Measurements from ENCODE around the gene DGKQ. TPM values are rescaled to one million over a fixed set of nuclear protein-coding genes. Genes with fewer than 3 reads are reported as not detected.

The DGKQ gene
- total RNA-seq, 1 experiment from 2014 or later: 22.0 TPM

DNA sequence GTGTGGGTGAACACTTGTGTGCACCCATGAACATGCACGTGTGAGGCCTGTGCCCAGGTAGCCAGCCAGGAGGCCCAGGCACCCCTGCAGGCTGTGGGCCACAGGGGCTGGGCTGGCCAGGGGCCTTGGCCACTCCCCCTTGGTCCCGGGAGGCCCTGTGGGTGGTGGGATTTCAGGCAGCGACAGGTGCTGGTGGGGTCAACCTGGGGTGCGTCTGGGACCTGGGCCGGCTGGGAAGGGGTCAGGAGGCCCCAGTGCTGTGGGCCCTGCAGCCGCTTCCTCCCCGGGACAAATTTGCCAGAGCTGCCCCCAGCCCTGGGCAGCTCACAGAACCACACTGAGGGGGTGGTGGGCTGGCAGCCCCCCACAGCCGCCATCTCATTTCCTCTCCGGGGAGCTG lies 46.0 kb upstream of the DGKQ start (continued):
- TF ChIP-seq, protein P1, sequence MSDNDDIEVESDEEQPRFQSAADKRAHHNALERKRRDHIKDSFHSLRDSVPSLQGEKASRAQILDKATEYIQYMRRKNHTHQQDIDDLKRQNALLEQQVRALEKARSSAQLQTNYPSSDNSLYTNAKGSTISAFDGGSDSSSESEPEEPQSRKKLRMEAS (IDR thresholded peaks at IDR 0.05): no peak
- TF ChIP-seq EZH2 (IDR thresholded peaks at IDR 0.05) (no peak), ZFX (IDR thresholded peaks at IDR 0.05) (no peak), ZNF274 (IDR thresholded peaks at IDR 0.05; ENCODE audit: low read depth, low read length) (no peak)

DNA sequence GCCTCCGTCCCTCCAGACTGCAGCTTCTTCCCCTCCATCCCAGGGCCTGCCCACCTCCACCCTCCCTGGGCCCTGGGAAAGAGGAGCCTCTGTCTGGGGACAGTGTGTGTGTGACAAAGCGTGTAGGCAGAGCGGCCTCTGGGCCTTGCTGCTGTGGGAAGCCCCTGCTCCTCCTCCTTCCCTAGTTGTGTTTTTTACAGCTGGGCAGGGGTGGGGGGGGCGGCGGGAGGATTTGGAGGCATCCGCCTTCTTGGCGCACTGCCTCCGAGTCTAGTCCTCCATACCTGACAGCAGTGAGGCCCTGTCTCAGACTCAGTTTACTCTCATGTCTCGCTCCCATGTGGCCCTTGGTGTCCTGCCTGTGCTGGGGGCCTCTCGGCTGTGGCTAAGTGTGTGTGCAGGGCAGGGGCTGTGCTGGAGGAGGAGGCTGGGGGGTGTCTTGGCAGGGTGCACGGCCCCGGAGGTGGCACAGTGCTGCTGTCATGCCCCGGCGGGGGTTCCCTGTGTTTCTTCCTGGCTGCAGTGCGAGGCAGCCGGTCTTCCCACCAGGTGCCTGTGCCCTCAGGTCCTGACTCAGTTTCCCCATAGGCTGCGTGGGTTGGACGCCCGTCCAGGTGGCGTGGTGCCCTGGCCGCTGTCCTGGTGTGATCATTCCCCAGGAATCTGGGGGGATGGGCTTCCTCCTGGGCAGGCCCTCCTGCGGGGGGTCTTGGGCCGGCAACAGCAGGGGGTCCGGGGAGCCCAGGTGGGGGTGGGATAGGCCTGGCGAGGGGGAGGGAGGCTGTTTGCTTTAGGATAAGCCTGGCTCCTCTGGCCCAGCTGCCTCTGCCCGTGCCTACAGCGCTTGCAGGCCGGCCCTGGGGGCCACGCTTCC lies 45.0 kb upstream of the DGKQ start:
- no peak overlapping the region for H3K27ac ChIP-seq (ENCODE audit: low read depth, low read length)
- H3K27me3 ChIP-seq (ENCODE audit: insufficient read depth, low read length): no peaks in the 10 kb centered on the region
- peaks cover 0 to 3% of the 10 kb centered on the region in 2 experiments; a peak in 2 of 4 replicates for H3K36me3 ChIP-seq (ENCODE audit: control insufficient read depth in 1 of 2, insufficient read depth in 2 of 2, low read length in 2 of 2)
- ChIA-PET POLR2A (no interaction called here), RAD21 (ENCODE audit: low non-redundant PET in 1 of 2, low total read pairs in 2 of 2, uncharacterized antibody in 2 of 2, unreplicated experiment in 2 of 2) (no interaction called here), CTCF (no interaction called here)
- H3K9me2 ChIP-seq (ENCODE audit: insufficient read depth): no peaks in the 10 kb centered on the region
- no peak overlapping the region for H3K4me2 ChIP-seq (ENCODE audit: low read length)
- H4K20me1 ChIP-seq (ENCODE audit: insufficient read depth): no peaks in the 10 kb centered on the region
- peaks cover 0 to 9% of the 10 kb centered on the region in 2 experiments; a peak in 1 of 4 replicates for H3K4me1 ChIP-seq (ENCODE audit: control insufficient read depth in 1 of 2, insufficient read depth in 2 of 2, low read length in 2 of 2)
- TF ChIP-seq, protein P2, sequence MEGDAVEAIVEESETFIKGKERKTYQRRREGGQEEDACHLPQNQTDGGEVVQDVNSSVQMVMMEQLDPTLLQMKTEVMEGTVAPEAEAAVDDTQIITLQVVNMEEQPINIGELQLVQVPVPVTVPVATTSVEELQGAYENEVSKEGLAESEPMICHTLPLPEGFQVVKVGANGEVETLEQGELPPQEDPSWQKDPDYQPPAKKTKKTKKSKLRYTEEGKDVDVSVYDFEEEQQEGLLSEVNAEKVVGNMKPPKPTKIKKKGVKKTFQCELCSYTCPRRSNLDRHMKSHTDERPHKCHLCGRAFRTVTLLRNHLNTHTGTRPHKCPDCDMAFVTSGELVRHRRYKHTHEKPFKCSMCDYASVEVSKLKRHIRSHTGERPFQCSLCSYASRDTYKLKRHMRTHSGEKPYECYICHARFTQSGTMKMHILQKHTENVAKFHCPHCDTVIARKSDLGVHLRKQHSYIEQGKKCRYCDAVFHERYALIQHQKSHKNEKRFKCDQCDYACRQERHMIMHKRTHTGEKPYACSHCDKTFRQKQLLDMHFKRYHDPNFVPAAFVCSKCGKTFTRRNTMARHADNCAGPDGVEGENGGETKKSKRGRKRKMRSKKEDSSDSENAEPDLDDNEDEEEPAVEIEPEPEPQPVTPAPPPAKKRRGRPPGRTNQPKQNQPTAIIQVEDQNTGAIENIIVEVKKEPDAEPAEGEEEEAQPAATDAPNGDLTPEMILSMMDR (IDR thresholded peaks at IDR 0.05 in 2 of 3, conservative IDR thresholded peaks at IDR 0.05 in 1 of 3; ENCODE audit: borderline replicate concordance in 1 of 3, insufficient read depth in 1 of 3, low read depth in 2 of 3, low read length in 2 of 3): no peak
- TF ChIP-seq ELF1 (IDR thresholded peaks at IDR 0.05; ENCODE audit: borderline replicate concordance, low read depth) (no peak), EGR1 (IDR thresholded peaks at IDR 0.05; ENCODE audit: low read depth) (no peak), FOSL1 (IDR thresholded peaks at IDR 0.05; ENCODE audit: low read depth) (no peak), POLR2A (IDR thresholded peaks at IDR 0.05; ENCODE audit: borderline replicate concordance, extremely low read depth, insufficient read depth, insufficient read length) (no peak), CBX3 (IDR thresholded peaks at IDR 0.05; ENCODE audit: low read depth) (no peak)
- TF ChIP-seq, protein P3, sequence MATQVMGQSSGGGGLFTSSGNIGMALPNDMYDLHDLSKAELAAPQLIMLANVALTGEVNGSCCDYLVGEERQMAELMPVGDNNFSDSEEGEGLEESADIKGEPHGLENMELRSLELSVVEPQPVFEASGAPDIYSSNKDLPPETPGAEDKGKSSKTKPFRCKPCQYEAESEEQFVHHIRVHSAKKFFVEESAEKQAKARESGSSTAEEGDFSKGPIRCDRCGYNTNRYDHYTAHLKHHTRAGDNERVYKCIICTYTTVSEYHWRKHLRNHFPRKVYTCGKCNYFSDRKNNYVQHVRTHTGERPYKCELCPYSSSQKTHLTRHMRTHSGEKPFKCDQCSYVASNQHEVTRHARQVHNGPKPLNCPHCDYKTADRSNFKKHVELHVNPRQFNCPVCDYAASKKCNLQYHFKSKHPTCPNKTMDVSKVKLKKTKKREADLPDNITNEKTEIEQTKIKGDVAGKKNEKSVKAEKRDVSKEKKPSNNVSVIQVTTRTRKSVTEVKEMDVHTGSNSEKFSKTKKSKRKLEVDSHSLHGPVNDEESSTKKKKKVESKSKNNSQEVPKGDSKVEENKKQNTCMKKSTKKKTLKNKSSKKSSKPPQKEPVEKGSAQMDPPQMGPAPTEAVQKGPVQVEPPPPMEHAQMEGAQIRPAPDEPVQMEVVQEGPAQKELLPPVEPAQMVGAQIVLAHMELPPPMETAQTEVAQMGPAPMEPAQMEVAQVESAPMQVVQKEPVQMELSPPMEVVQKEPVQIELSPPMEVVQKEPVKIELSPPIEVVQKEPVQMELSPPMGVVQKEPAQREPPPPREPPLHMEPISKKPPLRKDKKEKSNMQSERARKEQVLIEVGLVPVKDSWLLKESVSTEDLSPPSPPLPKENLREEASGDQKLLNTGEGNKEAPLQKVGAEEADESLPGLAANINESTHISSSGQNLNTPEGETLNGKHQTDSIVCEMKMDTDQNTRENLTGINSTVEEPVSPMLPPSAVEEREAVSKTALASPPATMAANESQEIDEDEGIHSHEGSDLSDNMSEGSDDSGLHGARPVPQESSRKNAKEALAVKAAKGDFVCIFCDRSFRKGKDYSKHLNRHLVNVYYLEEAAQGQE (IDR thresholded peaks at IDR 0.05; ENCODE audit: low read depth): no peak
- TF ChIP-seq, protein P1 (IDR thresholded peaks at IDR 0.05): no peak
- DNase-seq (ENCODE audit: low read depth, low spot score) (no peak), ATAC-seq (no peak)
- no peak overlapping the region for H3K9ac ChIP-seq (ENCODE audit: low read length)
- peaks cover 3% of the 10 kb centered on the region; the same call in 1 of the 2 replicates for H3K79me2 ChIP-seq (ENCODE audit: insufficient read depth, low read length)
- intact Hi-C loops (cut with micrococcal nuclease): no loop called here
- H3K4me3 ChIP-seq (replicated peaks in 1 of 2; ENCODE audit: low read depth in 1 of 2, low read length in 2 of 2): no peak overlapping the region
- BruUV-seq (replicated peaks): no TSS peak
- H2AFZ ChIP-seq (ENCODE audit: low read depth, low read length, poor library complexity, severe bottlenecking): no peak overlapping the region
- H3K9me3 ChIP-seq (ENCODE audit: control insufficient read depth in 1 of 2, insufficient read depth in 1 of 2, low read depth in 1 of 2, low read length in 2 of 2): no peaks in the 10 kb centered on the region
